ENCODE data around the gene IFT27. TPM values are rescaled to one million over a fixed set of nuclear protein-coding genes. Genes with fewer than 3 reads are reported as not detected.

The IFT27 gene
- total RNA-seq, 1 experiment from 2014 or later, result 18.9 TPM

GRCh38 chr22:36797374-36797773 lies 21.5 kb upstream of the IFT27 start:
- DNase-seq (ENCODE audit: low read depth), result no peak

GRCh38 chr22:36796552-36797175 lies 20.7 kb upstream of the IFT27 start:
- DNase-seq (ENCODE audit: low read depth), result no peak

GRCh38 chr22:36795633-36796032 lies 19.7 kb upstream of the IFT27 start:
- DNase-seq (ENCODE audit: low read depth), result peak; percentile 60

GRCh38 chr22:36790648-36791047 lies 14.7 kb upstream of the IFT27 start:
- DNase-seq (ENCODE audit: low read depth), result no peak

GRCh38 chr22:36787204-36787988 lies 11.5 kb upstream of the IFT27 start:
- DNase-seq (ENCODE audit: low read depth), result no peak

GRCh38 chr22:36783743-36784142 lies 7.8 kb upstream of the IFT27 start:
- DNase-seq (ENCODE audit: low read depth), result no peak

GRCh38 chr22:36781656-36782627 lies 6.0 kb upstream of the IFT27 start:
- DNase-seq (ENCODE audit: low read depth), result peak; percentile 94

- DNase-seq (ENCODE audit: low read depth), result no peak
These were observed 2.1 kb upstream of the IFT27 start for GRCh38 chr22:36778020-36778419.

GRCh38 chr22:36776722-36777121 lies 803 bp upstream of the IFT27 start:
- no peak for DNase-seq (ENCODE audit: low read depth)

GRCh38 chr22:36775586-36775963 lies 344 bp downstream of the IFT27 start:
- DNase-seq (ENCODE audit: low read depth), result peak; percentile 19

- peak; percentile 35 for DNase-seq (ENCODE audit: low read depth)
These were observed 2.0 kb downstream of the IFT27 start for GRCh38 chr22:36773935-36774334.

- no peak for DNase-seq (ENCODE audit: low read depth)
These were observed 3.5 kb downstream of the IFT27 start for GRCh38 chr22:36772451-36772850.

GRCh38 chr22:36771356-36772063 lies 4.4 kb downstream of the IFT27 start:
- DNase-seq (ENCODE audit: low read depth), result no peak

GRCh38 chr22:36770513-36771231 lies 5.2 kb downstream of the IFT27 start:
- DNase-seq (ENCODE audit: low read depth), result no peak

GRCh38 chr22:36769541-36770512 lies 6.1 kb downstream of the IFT27 start:
- DNase-seq (ENCODE audit: low read depth), result no peak

- DNase-seq (ENCODE audit: low read depth), result no peak
These were observed 7.3 kb downstream of the IFT27 start for GRCh38 chr22:36768616-36769015.

- DNase-seq (ENCODE audit: low read depth), result no peak
These were observed 7.8 kb downstream of the IFT27 start for GRCh38 chr22:36768141-36768540.

GRCh38 chr22:36767035-36767775 lies 8.7 kb downstream of the IFT27 start:
- DNase-seq (ENCODE audit: low read depth), result no peak

- no peak for DNase-seq (ENCODE audit: low read depth)
These were observed 9.9 kb downstream of the IFT27 start for GRCh38 chr22:36765943-36766450.

Data from Daoy (cell line).